K562 (cell line): Measurements from ENCODE around the gene TANGO6. TPM values are rescaled to one million over a fixed set of nuclear protein-coding genes. Genes with fewer than 3 reads are reported as not detected.

Experiments
- ATAC-seq: fragments of 200-7000 bp; cut with Tn5 transposase; 3 replicates; pipeline ENCODE4 v1.9.1; 2020; ENCODE audit warnings: moderate library complexity
- BruUV-seq: library from RNA; stranded (reverse); fragments of 400-500 nt; replicated peaks from 2 replicates; lab custom pipeline; 2021; lab: Mats Ljungman, UMichigan
- CTCF ChIA-PET: fragments of 300-600 bp; formaldehyde crosslinking; extraction: SDS; loops from one replicate; lab custom pipeline; 2021; ENCODE audit warnings: low intra/inter-chr PET ratio; lab: Yijun Ruan, JAX
- POLR2A ChIA-PET: fragments of 300-600, 350-650 bp; sonication (Branson Sonifier 250); formaldehyde crosslinking; extraction: SDS; loops from one replicate; lab custom pipeline; 2021; ENCODE audit warnings: antibody characterized with exemption, inconsistent platforms; lab: Yijun Ruan, JAX
- DNase-seq, 4 experiments: peaks; one replicate each; pipeline versions ENCODE4 v3.0.0 to v3.0.0-alpha.2; 2011 to 2018; ENCODE audit warnings: low spot score in 3 of 4, mixed read lengths in 3 of 4; ENCODE audit errors: extremely low read depth in 1 of 4
- FAIRE-seq: peaks from 2 replicates; lab custom pipeline; 2011; peaks lifted over from hg19 to GRCh38; lab: Jason Lieb, UNC
- H2AFZ ChIP-seq: 2 replicates; pipeline ENCODE4 v1.6.0; 2011; ENCODE audit warnings: low read depth, low read length, control low read depth, inconsistent platforms
- H3K27ac ChIP-seq: fragments of 200-600 bp; 3 replicates; pipeline ENCODE4 v1.8.0; 2011; ENCODE audit warnings: low read depth, mild to moderate bottlenecking, control low read depth, inconsistent platforms, low read length, moderate library complexity, mixed read lengths; ENCODE audit errors: extremely low read depth
- H3K27me3 ChIP-seq, 2 experiments: fragments of 300-600 bp in 1 of 2; 2 replicates in 1 of 2; 3 replicates in 1 of 2; pipeline versions ENCODE4 v1.6.0 to v1.8.0; 2011; ENCODE audit warnings: inconsistent platforms in 2 of 2, low read length in 2 of 2, mild to moderate bottlenecking in 1 of 2, mixed read lengths in 1 of 2, moderate library complexity in 1 of 2; ENCODE audit not compliant: control insufficient read depth in 2 of 2, insufficient read depth in 2 of 2
- H3K36me3 ChIP-seq: fragments of 300-600 bp; 3 replicates; pipeline ENCODE4 v1.8.0; 2011; ENCODE audit warnings: mild to moderate bottlenecking, low read length, inconsistent platforms; ENCODE audit not compliant: control insufficient read depth, insufficient read depth
- H3K4me1 ChIP-seq, 2 experiments: fragments of 200-600 bp in 1 of 2; replicated peaks in 1 of 2; 2 replicates in 1 of 2; 3 replicates in 1 of 2; pipeline versions ENCODE4 v1.5.1 to v1.8.0; 2011; ENCODE audit warnings: inconsistent platforms in 2 of 2, low read length in 2 of 2, mild to moderate bottlenecking in 1 of 2, mixed read lengths in 1 of 2, moderate library complexity in 1 of 2; ENCODE audit not compliant: control insufficient read depth in 2 of 2, insufficient read depth in 2 of 2
- H3K4me2 ChIP-seq: 2 replicates; pipeline ENCODE4 v1.6.1; 2011; ENCODE audit warnings: low read length, control low read depth, inconsistent platforms, mixed read lengths; ENCODE audit not compliant: insufficient read depth
- H3K4me3 ChIP-seq: fragments of 200-600 bp; sonication (generic), shearing (Covaris generic); 2 replicates; pipeline ENCODE4 v1.5.1; 2016; ENCODE audit warnings: control low read depth, inconsistent platforms
- H3K79me2 ChIP-seq: fragments of 200-600 bp; 3 replicates; pipeline ENCODE4 v1.8.0; 2011; ENCODE audit warnings: low read length, inconsistent platforms; ENCODE audit not compliant: control insufficient read depth, insufficient read depth
- H3K9ac ChIP-seq, 2 experiments: 2 replicates each; pipeline versions ENCODE4 v1.6.0 to v1.6.1; 2011; ENCODE audit warnings: low read depth in 2 of 2, low read length in 2 of 2, control low read depth in 1 of 2, inconsistent platforms in 1 of 2, mild to moderate bottlenecking in 1 of 2, mixed read lengths in 1 of 2; ENCODE audit not compliant: insufficient read depth in 1 of 2
- H3K9me1 ChIP-seq: one replicate; pipeline ENCODE4 v1.6.0; 2011; ENCODE audit warnings: inconsistent platforms, mild to moderate bottlenecking, low read length, moderate library complexity; ENCODE audit not compliant: control insufficient read depth, insufficient read depth
- H3K9me3 ChIP-seq: replicated peaks from 2 replicates; pipeline ENCODE4 v1.5.1; 2011; ENCODE audit warnings: low read depth, low read length, inconsistent platforms; ENCODE audit not compliant: control insufficient read depth, insufficient read depth
- H4K20me1 ChIP-seq: replicated peaks from 2 replicates; pipeline ENCODE4 v1.6.1; 2011; ENCODE audit warnings: low read length, inconsistent platforms, mixed read lengths; ENCODE audit not compliant: control insufficient read depth, insufficient read depth
- GTF2F1 ChIP-seq: IDR thresholded peaks from 2 replicates; pipeline ENCODE4 v1.6.1; 2011; ENCODE audit warnings: low read depth, low read length, improper control_type of control experiment
- LCOR ChIP-seq: sonication (generic); formaldehyde crosslinking; IDR thresholded peaks from 2 replicates; pipeline ENCODE4 v1.8.0; 2022; ENCODE audit warnings: mild to moderate bottlenecking, missing genetic modification reagents
- NR2C1 ChIP-seq, 2 experiments: fragments of 450-650 bp; IDR thresholded peaks; 2 replicates each; pipeline ENCODE4 v1.6.1; 2017; ENCODE audit warnings: mild to moderate bottlenecking in 2 of 2, antibody characterized with exemption in 1 of 2, inconsistent platforms in 1 of 2, missing compliant biosample characterization in 1 of 2, missing genetic modification characterization in 1 of 2
- RBM25 ChIP-seq: fragments of 200-400 bp; formaldehyde crosslinking; IDR thresholded peaks from 2 replicates; pipeline ENCODE4 v1.6.1; 2018; ENCODE audit warnings: low read length, low read depth, moderate library complexity; ENCODE audit not compliant: severe bottlenecking
- ZBTB40 ChIP-seq, 2 experiments: fragments of 450-650 bp in 1 of 2; sonication (generic) in 1 of 2; formaldehyde crosslinking in 1 of 2; IDR thresholded peaks; 2 replicates each; pipeline versions ENCODE4 v1.7.1 to v1.9.0; 2016 to 2022; ENCODE audit warnings: inconsistent platforms in 1 of 2, mild to moderate bottlenecking in 1 of 2, missing genetic modification reagents in 1 of 2
- ZNF133 ChIP-seq: fragments of 250-450 bp; sonication (Bioruptor Pico); IDR thresholded peaks from 2 replicates; pipeline ENCODE4 v1.4.0; 2020; ENCODE audit warnings: mild to moderate bottlenecking
- whole genome bisulfite sequencing: fragments of 100-300 bp; shearing (Covaris generic); methylation state at CpG from one replicate; pipeline ENCODE4 v1.1.6; 2016; ENCODE audit warnings: low coverage, mixed read lengths; ENCODE audit not compliant: insufficient coverage; ENCODE audit errors: missing lambda C conversion rate; 5-methylcytosine and 5-hydroxymethylcytosine counted together
- in situ Hi-C: fragments of 300-500 bp; cut with MboI; formaldehyde crosslinking; loops from 4 replicates; pipeline ENCODE4 v1.15.0; 2018; ENCODE audit warnings: inconsistent platforms, mixed read lengths
- intact Hi-C: fragments of 100-400 bp; cut with micrococcal nuclease; formaldehyde crosslinking; loops from 2 replicates; pipeline ENCODE4 v1.14.2; 2022
- polyA plus RNA-seq, 8 experiments: library from polyadenylated mRNA; depleted of rRNA in 4 of 8; stranded (reverse) in 5 of 8; unstranded in 3 of 8; fragments of >200 nt; fragmentation: Nextera tagmentation in 2 of 8; fragmentation: Illumina TruSeq in 1 of 8; extraction: Ambion mirVana in 2 of 8; extraction: Trizol in 1 of 8; gene quantifications; 2 replicates each; pipeline versions ENCODE4 v1.2.1 to v1.2.3, GENCODE V29; 2011 to 2014; ENCODE audit warnings: inconsistent platforms in 1 of 8, missing spikeins in 1 of 8
- total RNA-seq, 7 experiments: library from RNA; depleted of rRNA in 6 of 7; stranded (reverse); fragments of >200 nt in 6 of 7; fragmentation: Illumina TruSeq in 2 of 7; extraction: Trizol in 2 of 7; gene quantifications; 2 replicates each; pipeline versions ENCODE4 v1.2.1 to v1.2.3, GENCODE V29; 2011 to 2021; ENCODE audit warnings: low replicate concordance in 1 of 7

Gene TANGO6
- total and polyA plus RNA-seq, 9 of the 15 experiments (the other 6 are each of a cell fraction or from before 2014, with no cell fraction given): 1.6 to 15.2 (median 9.6) TPM

- FAIRE-seq (no peak), ATAC-seq (no peak)
- H3K9ac ChIP-seq: no peak overlapping the region
- intact Hi-C loops (no loop called here), in situ Hi-C loops (no loop called here)
- H3K36me3 ChIP-seq: no peaks in the 10 kb centered on the region
- no TSS peak for BruUV-seq
- no peaks in the 10 kb centered on the region for H3K27me3 ChIP-seq
- no peaks in the 10 kb centered on the region for H3K79me2 ChIP-seq
- peaks cover 0 to 5% of the 10 kb centered on the region in 2 experiments; a peak in 2 of 5 replicates for H3K4me1 ChIP-seq
- H4K20me1 ChIP-seq: no peaks in the 10 kb centered on the region
- 96% methylated on average over 4 of the region's 4 CpGs for WGBS
- no peaks in the 10 kb centered on the region for H3K9me1 ChIP-seq
- no peak overlapping the region for H2AFZ ChIP-seq
- TF ChIP-seq NR2C1 (IDR thresholded peaks at IDR 0.05) (no peak), NR2C1 (tag; IDR thresholded peaks at IDR 0.05) (no peak), LCOR (no peak), ZBTB40 (IDR thresholded peaks at IDR 0.05) (0 out of 2 replicates have a peak, but pooled peaks have one; percentile 17), ZBTB40 (CRISPR knock-in tag; IDR thresholded peaks at IDR 0.05) (no peak), GTF2F1 (no peak), RBM25 (peak; percentile 46), ZNF133 (no peak)
- TF ChIP-seq, all 486 proteins: peak for 2
- Histone ChIP-seq H3K27ac (no peak overlapping the region), H3K4me3 (no peak overlapping the region), H3K9me3 (no peaks in the 10 kb centered on the region), H3K4me2 (no peak overlapping the region)
- ChIA-PET CTCF (no interaction called here), POLR2A (interaction anchor here (0.5 kb wide), 1 partner anchor 371 kb away, joined by 3 read pairs; no protein-coding TSS in a partner anchor)
- no peak for DNase-seq
Observed at GRCh38 chr16:68961778-68962402, 118.6 kb downstream of the TANGO6 start.
